Testis (tissue), 3 donors: ENCODE measurements around the gene GRM8. TPM values are rescaled to one million over a fixed set of nuclear protein-coding genes. Genes with fewer than 3 reads are reported as not detected.
"Not testable (repeated sequence)": the region's sequence is repeated elsewhere in the genome, so short reads cannot be mapped to it uniquely, and the experiment has no call there.

Experiments used
- DNase-seq: peaks from one replicate; pipeline ENCODE4 v3.0.0-alpha.2; 2019
- H3K27ac ChIP-seq, 2 donors: fragments of 200-600 bp; sonication (generic); one replicate each; pipeline ENCODE4 v1.5.1; 2019
- H3K27me3 ChIP-seq: fragments of 200-600 bp; sonication (generic); one replicate; pipeline ENCODE4 v1.5.1; 2019
- H3K36me3 ChIP-seq: fragments of 200-600 bp; sonication (generic); one replicate; pipeline ENCODE4 v1.5.1; 2017; ENCODE audit warnings: low read depth; ENCODE audit errors: missing control alignments
- H3K4me1 ChIP-seq: fragments of 200-600 bp; sonication (generic); one replicate; pipeline ENCODE4 v1.5.1; 2019
- H3K4me3 ChIP-seq, 2 donors: fragments of 200-600 bp; sonication (generic); one replicate each; pipeline ENCODE4 v1.5.1; 2017 to 2019
- H3K9me3 ChIP-seq: fragments of 200-600 bp; sonication (generic); one replicate; pipeline ENCODE4 v1.5.1; 2017
- POLR2A ChIP-seq: fragments of 450-650 bp; IDR thresholded peaks from one replicate; pipeline ENCODE4 v1.6.1; 2017; ENCODE audit warnings: antibody characterized with exemption, mild to moderate bottlenecking, moderate library complexity
- WGBS, 2 donors: methylation state at CpG; one replicate each; pipeline ENCODE4 v1.1.5; 2018; 5-methylcytosine and 5-hydroxymethylcytosine counted together
- intact Hi-C: fragments of 100-400 bp; cut with DNase I; formaldehyde crosslinking; loops from one replicate; pipeline ENCODE4 v1.15.1; 2023; ENCODE audit warnings: low total_unique reads
- polyA plus RNA-seq: library from polyadenylated mRNA; stranded (reverse); fragments of 350-450 nt; fragmentation: Illumina TruSeq; extraction: RNeasy Lipid Tissue Mini Kit (QIAGEN cat#74804); gene quantifications from one replicate; pipeline ENCODE4 v1.2.3, GENCODE V29; 2014; ENCODE audit warnings: low read depth, low replicate concordance; ENCODE audit not compliant: insufficient read depth
- total RNA-seq, 2 donors: library from RNA; depleted of rRNA; stranded (reverse); fragments of >200 nt; gene quantifications; one replicate each; pipeline ENCODE4 v1.2.3, GENCODE V29; 2016
- TF ChIP-seq, protein P1 (sequence below), 3 experiments: fragments of 450-650 bp in 2 of 3; fragments of 200-600 bp in 1 of 3; sonication (generic) in 1 of 3; IDR thresholded peaks; one replicate each; pipeline ENCODE4 v1.5.1; 2016 to 2019; ENCODE audit warnings: antibody characterized with exemption in 3 of 3, mild to moderate bottlenecking in 2 of 3, moderate library complexity in 1 of 3

Gene GRM8
- total and polyA plus RNA-seq, 3 donors from 2014 or later: 7.1 to 8.2 (median 7.1) TPM

- TF ChIP-seq, protein P1, sequence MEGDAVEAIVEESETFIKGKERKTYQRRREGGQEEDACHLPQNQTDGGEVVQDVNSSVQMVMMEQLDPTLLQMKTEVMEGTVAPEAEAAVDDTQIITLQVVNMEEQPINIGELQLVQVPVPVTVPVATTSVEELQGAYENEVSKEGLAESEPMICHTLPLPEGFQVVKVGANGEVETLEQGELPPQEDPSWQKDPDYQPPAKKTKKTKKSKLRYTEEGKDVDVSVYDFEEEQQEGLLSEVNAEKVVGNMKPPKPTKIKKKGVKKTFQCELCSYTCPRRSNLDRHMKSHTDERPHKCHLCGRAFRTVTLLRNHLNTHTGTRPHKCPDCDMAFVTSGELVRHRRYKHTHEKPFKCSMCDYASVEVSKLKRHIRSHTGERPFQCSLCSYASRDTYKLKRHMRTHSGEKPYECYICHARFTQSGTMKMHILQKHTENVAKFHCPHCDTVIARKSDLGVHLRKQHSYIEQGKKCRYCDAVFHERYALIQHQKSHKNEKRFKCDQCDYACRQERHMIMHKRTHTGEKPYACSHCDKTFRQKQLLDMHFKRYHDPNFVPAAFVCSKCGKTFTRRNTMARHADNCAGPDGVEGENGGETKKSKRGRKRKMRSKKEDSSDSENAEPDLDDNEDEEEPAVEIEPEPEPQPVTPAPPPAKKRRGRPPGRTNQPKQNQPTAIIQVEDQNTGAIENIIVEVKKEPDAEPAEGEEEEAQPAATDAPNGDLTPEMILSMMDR (IDR thresholded peaks at IDR 0.05): no peak
- no peak for TF ChIP-seq POLR2A
- Histone ChIP-seq H3K4me3 (no peak overlapping the region), H3K27ac (no peak overlapping the region), H3K36me3 (no peaks in the 10 kb centered on the region), H3K9me3 (no peaks in the 10 kb centered on the region), H3K4me1 (no peaks in the 10 kb centered on the region), H3K27me3 (no peaks in the 10 kb centered on the region)
- no peak for DNase-seq
- 94% methylated on average over 2 to 5 of the region's 5 CpGs for WGBS, 2 donors
- intact Hi-C loops: no loop called here
Measured at GRCh38 chr7:126686474-126686873, 566.3 kb downstream of the GRM8 start.

GRCh38 chr7:126685596-126685995, 567.1 kb downstream of the GRM8 start:
- Histone ChIP-seq H3K27ac (no peak overlapping the region), H3K36me3 (no peaks in the 10 kb centered on the region), H3K9me3 (no peaks in the 10 kb centered on the region), H3K27me3 (no peaks in the 10 kb centered on the region), H3K4me1 (no peaks in the 10 kb centered on the region), H3K4me3 (no peak overlapping the region)
- DNase-seq: no peak
- TF ChIP-seq, protein P1 (IDR thresholded peaks at IDR 0.05): no peak
- no peak for TF ChIP-seq POLR2A
- intact Hi-C loops: no loop called here
- 96% methylated on average over 10 of the region's 10 CpGs; no CpG with 5 or more reads in 1 of the 2 donors for WGBS, 2 donors

GRCh38 chr7:126685018-126685573, 567.6 kb downstream of the GRM8 start:
- Histone ChIP-seq H3K9me3 (no peaks in the 10 kb centered on the region), H3K27ac (no peak overlapping the region), H3K27me3 (no peaks in the 10 kb centered on the region), H3K36me3 (no peaks in the 10 kb centered on the region), H3K4me1 (no peaks in the 10 kb centered on the region), H3K4me3 (no peak overlapping the region)
- intact Hi-C loops: no loop called here
- TF ChIP-seq, protein P1 (IDR thresholded peaks at IDR 0.05): no peak
- no peak for TF ChIP-seq POLR2A
- no peak for DNase-seq
- WGBS, 2 donors: 91% methylated on average over 10 to 11 of the region's 11 CpGs

DNA sequence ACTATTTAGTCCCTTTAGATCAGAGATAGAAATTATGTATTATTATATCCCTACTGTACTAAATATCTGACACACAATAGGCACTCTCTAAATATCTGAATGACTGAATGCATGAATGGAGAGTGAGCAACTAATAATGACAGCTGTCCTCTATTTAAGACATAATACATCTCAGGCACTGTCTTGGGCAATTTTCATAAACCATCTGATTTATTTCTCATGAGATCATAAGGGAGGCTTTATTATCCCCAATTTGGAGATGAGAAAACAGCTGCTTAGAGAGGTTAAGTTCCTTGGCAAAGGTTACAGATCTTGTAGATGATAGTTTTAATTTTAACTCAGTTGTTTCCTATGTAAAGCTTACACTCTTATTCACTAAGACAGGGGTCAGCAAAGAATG, 570.6 kb downstream of the GRM8 start:
- no peak for DNase-seq
- intact Hi-C loops: no loop called here
- H3K4me3 ChIP-seq: no peak overlapping the region
- H3K27ac ChIP-seq: no peak overlapping the region
- no peaks in the 10 kb centered on the region for H3K27me3 ChIP-seq
- no peaks in the 10 kb centered on the region for H3K9me3 ChIP-seq
- no peaks in the 10 kb centered on the region for H3K36me3 ChIP-seq
- TF ChIP-seq, protein P1 (IDR thresholded peaks at IDR 0.05): no peak
- TF ChIP-seq POLR2A: no peak
- no peaks in the 10 kb centered on the region for H3K4me1 ChIP-seq

DNA sequence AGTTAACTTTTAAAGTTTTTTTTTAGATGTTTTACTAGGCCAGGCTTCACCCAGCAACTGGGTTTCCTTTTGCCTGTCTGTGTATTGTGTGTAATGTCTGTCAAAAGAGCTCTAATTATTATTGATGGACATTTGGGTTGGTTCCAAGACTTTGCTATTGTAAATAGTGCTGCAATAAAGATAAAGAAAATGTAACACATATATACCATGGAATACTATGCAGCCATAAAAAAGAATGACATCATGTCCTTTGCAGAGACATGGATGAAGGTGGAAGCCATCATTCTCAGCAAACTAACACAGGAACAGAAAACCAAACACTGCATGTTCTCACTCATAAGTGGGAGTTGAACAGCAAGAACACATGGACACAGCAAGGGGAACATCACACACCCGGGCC, 584.0 kb downstream of the GRM8 start:
- H3K27me3 ChIP-seq, H3K4me1 ChIP-seq, H3K9me3 ChIP-seq, intact Hi-C loops, DNase-seq, H3K4me3 ChIP-seq, H3K27ac ChIP-seq, H3K36me3 ChIP-seq: not testable (repeated sequence)
- 67 to 74% methylated on average over 1 of the region's 1 CpG for whole genome bisulfite sequencing, 2 donors
